H1 (cell line): ENCODE results near the gene CD47. TPM values are rescaled to one million over a fixed set of nuclear protein-coding genes. Genes with fewer than 3 reads are reported as not detected.

Experiments used
- CTCF ChIA-PET: fragments of 300-600 bp; sonication (Branson Sonifier 250); formaldehyde crosslinking; loops from one replicate; lab custom pipeline; 2021; ENCODE audit not compliant: partially characterized antibody; lab: Charles Lee
- POLR2A ChIA-PET: fragments of 300-600 bp; sonication (Branson Sonifier 250); formaldehyde crosslinking; loops from one replicate; lab custom pipeline; 2021; ENCODE audit warnings: inconsistent platforms; ENCODE audit not compliant: partially characterized antibody; lab: Charles Lee
- DNase-seq, 2 experiments: peaks; one replicate each; pipeline versions ENCODE4 v3.0.0 to v3.0.0-alpha.2; 2010 to 2022; ENCODE audit warnings: low spot score in 2 of 2, low read depth in 1 of 2, mixed read lengths in 1 of 2
- FAIRE-seq: peaks from 2 replicates; lab custom pipeline; 2011; peaks lifted over from hg19 to GRCh38; lab: Jason Lieb, UNC
- H2AFZ ChIP-seq: 2 replicates; pipeline ENCODE4 v1.8.1; 2012; ENCODE audit warnings: low read length, inconsistent platforms
- H2AK5ac ChIP-seq: 2 replicates; pipeline ENCODE4 v1.6.1; 2013; ENCODE audit warnings: low read depth, low read length
- H2BK120ac ChIP-seq: replicated peaks from 2 replicates; pipeline ENCODE3; 2013; ENCODE audit warnings: low read depth, low read length, inconsistent platforms
- H2BK12ac ChIP-seq: 2 replicates; pipeline ENCODE4 v1.6.1; 2013; ENCODE audit warnings: low read depth, low read length
- H2BK15ac ChIP-seq: 2 replicates; pipeline ENCODE4 v1.6.1; 2013; ENCODE audit warnings: low read length
- H2BK20ac ChIP-seq: 2 replicates; pipeline ENCODE4 v1.6.1; 2013; ENCODE audit warnings: low read length
- H2BK5ac ChIP-seq: 2 replicates; pipeline ENCODE4 v1.6.1; 2013; ENCODE audit warnings: low read depth, low read length
- H3K14ac ChIP-seq: 2 replicates; pipeline ENCODE4 v1.6.1; 2013; ENCODE audit warnings: inconsistent platforms; ENCODE audit not compliant: insufficient read length
- H3K18ac ChIP-seq: 2 replicates; pipeline ENCODE4 v1.6.1; 2013; ENCODE audit warnings: low read length; ENCODE audit errors: extremely low read depth
- H3K23ac ChIP-seq: 2 replicates; pipeline ENCODE4 v1.6.1; 2013; ENCODE audit warnings: inconsistent platforms; ENCODE audit not compliant: insufficient read length
- H3K23me2 ChIP-seq: 2 replicates; pipeline ENCODE4 v1.6.1; 2013; ENCODE audit warnings: low read depth, low read length
- H3K27ac ChIP-seq: 2 replicates; pipeline ENCODE4 v1.6.1; 2011; ENCODE audit warnings: low read depth, low read length, inconsistent platforms
- H3K27me3 ChIP-seq, 4 experiments: replicated peaks in 1 of 4; 1 replicate in 1 of 4; 2 replicates in 3 of 4; pipeline versions ENCODE4 v1.6.1 to v1.8.1; 2011 to 2013; ENCODE audit warnings: low read length in 3 of 4, mild to moderate bottlenecking in 3 of 4, inconsistent platforms in 2 of 4, mixed read lengths in 2 of 4, moderate library complexity in 1 of 4; ENCODE audit not compliant: control insufficient read depth in 3 of 4, insufficient read depth in 3 of 4; ENCODE audit errors: extremely low read depth in 1 of 4
- H3K36me3 ChIP-seq, 4 experiments: 2 replicates each; pipeline versions ENCODE4 v1.6.1 to v1.8.1; 2011 to 2013; ENCODE audit warnings: mild to moderate bottlenecking in 4 of 4, low read length in 3 of 4, moderate library complexity in 2 of 4, control low read depth in 1 of 4, inconsistent platforms in 1 of 4; ENCODE audit not compliant: insufficient read depth in 4 of 4, control insufficient read depth in 2 of 4
- H3K4ac ChIP-seq: replicated peaks from 2 replicates; pipeline ENCODE3; 2013; ENCODE audit warnings: low read length, low read depth, mixed read lengths, inconsistent platforms; ENCODE audit not compliant: insufficient read length
- H3K4me1 ChIP-seq, 4 experiments: replicated peaks in 1 of 4; 1 replicate in 1 of 4; 2 replicates in 3 of 4; pipeline versions ENCODE4 v1.6.1 to v1.8.1; 2011 to 2013; ENCODE audit warnings: low read length in 3 of 4, inconsistent platforms in 2 of 4, mixed read lengths in 1 of 4; ENCODE audit not compliant: insufficient read depth in 4 of 4, control insufficient read depth in 3 of 4
- H3K4me2 ChIP-seq, 2 experiments: 2 replicates each; pipeline versions ENCODE4 v1.6.1 to v1.8.1; 2011 to 2013; ENCODE audit warnings: low read depth in 2 of 2, low read length in 2 of 2, control low read depth in 1 of 2, inconsistent platforms in 1 of 2, mild to moderate bottlenecking in 1 of 2; ENCODE audit not compliant: insufficient read depth in 1 of 2
- H3K4me3 ChIP-seq, 4 experiments: fragments of 200-600, 300-600 bp in 1 of 4; sonication (generic), shearing (Covaris generic), sonication (Bioruptor Twin) in 1 of 4; 2 replicates each; pipeline versions ENCODE4 v1.5.1 to v1.8.1; 2011 to 2016; ENCODE audit warnings: low read length in 4 of 4, low read depth in 3 of 4, control low read depth in 2 of 4, inconsistent platforms in 2 of 4, mild to moderate bottlenecking in 2 of 4, mixed read lengths in 1 of 4, moderate library complexity in 1 of 4; ENCODE audit not compliant: insufficient read depth in 2 of 4; ENCODE audit errors: extremely low read depth in 1 of 4
- H3K56ac ChIP-seq: replicated peaks from 2 replicates; pipeline ENCODE3; 2013; ENCODE audit warnings: low read depth, mild to moderate bottlenecking, mixed read lengths, low read length, inconsistent platforms; ENCODE audit not compliant: insufficient read length
- H3K79me1 ChIP-seq: 2 replicates; pipeline ENCODE4 v1.6.1; 2013; ENCODE audit warnings: low read depth, low read length, control low read depth
- H3K79me2 ChIP-seq, 2 experiments: 2 replicates each; pipeline versions ENCODE4 v1.6.1 to v1.8.1; 2012 to 2013; ENCODE audit warnings: low read length in 2 of 2, mild to moderate bottlenecking in 2 of 2, inconsistent platforms in 1 of 2; ENCODE audit not compliant: insufficient read depth in 2 of 2, control insufficient read depth in 1 of 2
- H3K9ac ChIP-seq, 4 experiments: replicated peaks in 1 of 4; 1 replicate in 1 of 4; 2 replicates in 3 of 4; pipeline versions ENCODE4 v1.6.1 to v1.8.1; 2011 to 2013; ENCODE audit warnings: low read depth in 3 of 4, low read length in 3 of 4, control low read depth in 2 of 4, mild to moderate bottlenecking in 2 of 4, moderate library complexity in 2 of 4, inconsistent platforms in 1 of 4; ENCODE audit errors: extremely low read depth in 1 of 4
- H3K9me3 ChIP-seq, 2 experiments: 2 replicates each; pipeline versions ENCODE4 v1.6.1 to v1.8.1; 2012 to 2013; ENCODE audit warnings: mild to moderate bottlenecking in 2 of 2, moderate library complexity in 2 of 2, control low read depth in 1 of 2, inconsistent platforms in 1 of 2, low read depth in 1 of 2, low read length in 1 of 2, mixed read lengths in 1 of 2; ENCODE audit not compliant: insufficient read depth in 2 of 2
- H4K20me1 ChIP-seq, 2 experiments: replicated peaks in 1 of 2; 2 replicates each; pipeline versions ENCODE3 to v1.8.1; 2011 to 2013; ENCODE audit warnings: inconsistent platforms in 2 of 2, low read length in 2 of 2, mild to moderate bottlenecking in 1 of 2; ENCODE audit not compliant: insufficient read depth in 2 of 2, control insufficient read depth in 1 of 2
- H4K5ac ChIP-seq: 2 replicates; pipeline ENCODE4 v1.6.1; 2013; ENCODE audit warnings: low read length, low read depth, mixed read lengths, inconsistent platforms; ENCODE audit not compliant: insufficient read length
- H4K8ac ChIP-seq: 2 replicates; pipeline ENCODE4 v1.8.0; 2013; ENCODE audit warnings: mild to moderate bottlenecking, moderate library complexity, low read length, inconsistent platforms; ENCODE audit not compliant: insufficient read depth; ENCODE audit errors: extremely low read depth
- H4K91ac ChIP-seq: replicated peaks from 2 replicates; pipeline ENCODE3; 2013; ENCODE audit warnings: low read length, mixed read lengths, inconsistent platforms; ENCODE audit not compliant: insufficient read length
- ASH2L ChIP-seq: fragments of 200-600, 300-600 bp; sonication (generic); IDR thresholded peaks from one replicate; pipeline ENCODE4 v1.7.1; 2017; ENCODE audit warnings: low read length
- EP300 ChIP-seq, 2 experiments: IDR thresholded peaks; 1 replicate in 1 of 2; 2 replicates in 1 of 2; pipeline ENCODE4 v1.6.1; 2011 to 2012; ENCODE audit warnings: low read depth in 2 of 2, low read length in 2 of 2, mild to moderate bottlenecking in 2 of 2, borderline replicate concordance in 1 of 2, inconsistent platforms in 1 of 2, moderate library complexity in 1 of 2
- HDAC2 ChIP-seq, 2 experiments: fragments of 300-600 bp in 1 of 2; sonication (generic) in 1 of 2; IDR thresholded peaks; 2 replicates each; pipeline ENCODE4 v1.6.1; 2011 to 2012; ENCODE audit warnings: low read depth in 2 of 2, low read length in 2 of 2, mild to moderate bottlenecking in 2 of 2, moderate library complexity in 2 of 2, borderline replicate concordance in 1 of 2, inconsistent platforms in 1 of 2
- KDM4A ChIP-seq: IDR thresholded peaks from one replicate; pipeline ENCODE4 v1.7.1; 2012; ENCODE audit warnings: low read depth, mild to moderate bottlenecking, moderate library complexity, low read length, inconsistent platforms; ENCODE audit not compliant: severe bottlenecking
- RBBP5 ChIP-seq: IDR thresholded peaks from 2 replicates; pipeline ENCODE4 v1.7.1; 2012; ENCODE audit warnings: low read depth, mild to moderate bottlenecking, inconsistent platforms, low read length, moderate library complexity, borderline replicate concordance
- RNF2 ChIP-seq: fragments of 200-900, 300-1000 bp; sonication (generic); IDR thresholded peaks from 2 replicates; pipeline ENCODE4 v1.7.1; 2016; ENCODE audit warnings: borderline replicate concordance, low read depth, mild to moderate bottlenecking, antibody characterized with exemption, low read length; ENCODE audit not compliant: poor library complexity, severe bottlenecking; ENCODE audit errors: missing control alignments
- RXRA ChIP-seq: IDR thresholded peaks from 2 replicates; pipeline ENCODE4 v1.6.1; 2011; ENCODE audit warnings: low read depth, mild to moderate bottlenecking, low read length, moderate library complexity; ENCODE audit not compliant: insufficient read depth
- TAF1 ChIP-seq: IDR thresholded peaks from 2 replicates; pipeline ENCODE4 v1.6.1; 2011; ENCODE audit warnings: mild to moderate bottlenecking, low read depth, low read length
- TEAD4 ChIP-seq: IDR thresholded peaks from 2 replicates; pipeline ENCODE4 v1.6.1; 2012; ENCODE audit warnings: low read depth, low read length, inconsistent platforms, mixed read lengths
- WGBS, 2 experiments: shearing (Covaris generic) in 1 of 2; methylation state at CpG; one replicate each; pipeline versions ENCODE4 v1.1.6 to v1.1.7; 2013 to 2015; ENCODE audit warnings: low lambda C conversion rate in 2 of 2, mixed read lengths in 2 of 2, inconsistent platforms in 1 of 2, low coverage in 1 of 2, missing lambda C conversion rate in 1 of 2; ENCODE audit not compliant: insufficient replicate concordance in 2 of 2, insufficient coverage in 1 of 2, insufficient read length in 1 of 2; ENCODE audit errors: extremely low coverage in 1 of 2, missing lambda C conversion rate in 1 of 2; 5-methylcytosine and 5-hydroxymethylcytosine counted together
- polyA plus RNA-seq, 7 experiments: library from polyadenylated mRNA; depleted of rRNA in 3 of 7; stranded (reverse) in 5 of 7; unstranded in 2 of 7; fragments of >200 nt in 5 of 7; fragments of 200-250 nt in 2 of 7; gene quantifications; 1 replicate in 5 of 7; 2 replicates in 1 of 7; 4 replicates in 1 of 7; pipeline versions ENCODE4 v1.2.1 to v1.2.3, GENCODE V29; 2011 to 2013; ENCODE audit warnings: missing spikeins in 2 of 7, mixed read lengths in 2 of 7
- total RNA-seq: library from RNA; stranded (reverse); fragmentation: NEBNext Ultra II Directional; extraction: Animal tissue kit (Norgen Biotek cat#: 25700); gene quantifications from 2 replicates; pipeline ENCODE4 v1.2.1, GENCODE V29; 2021

CD47 gene
- total and polyA plus RNA-seq, 2 of the 8 experiments (the other 6 are each of a cell fraction or from before 2014, with no cell fraction given), result 14.4 to 19.3 TPM

DNA sequence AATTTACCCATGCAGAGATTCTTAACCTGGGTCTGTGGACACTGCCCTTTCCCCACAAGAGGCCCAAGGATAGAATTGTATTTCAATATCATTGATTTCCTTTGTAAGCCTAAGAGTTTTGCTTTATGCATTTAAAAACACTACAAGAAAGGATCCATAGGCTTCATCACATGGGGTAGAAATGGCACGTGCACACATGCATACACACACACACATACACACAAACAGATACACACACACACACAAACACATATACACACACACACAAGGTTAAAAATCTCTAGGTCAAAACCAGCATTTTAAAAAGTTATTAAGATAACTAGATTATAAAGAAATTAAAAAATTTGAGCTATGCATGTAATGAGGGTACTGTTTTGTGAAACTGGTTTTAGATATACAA is 35.5 kb upstream of the CD47 start:
- Histone ChIP-seq H2BK15ac (no peak overlapping the region), H3K4ac (no peak overlapping the region), H3K4me1 (no peaks in the 10 kb centered on the region), H3K36me3 (no peaks in the 10 kb centered on the region), H3K14ac (no peak overlapping the region), H3K9me3 (no peaks in the 10 kb centered on the region), H3K79me2 (no peaks in the 10 kb centered on the region), H2AFZ (no peak overlapping the region), H4K20me1 (no peaks in the 10 kb centered on the region), H4K91ac (no peak overlapping the region), H3K79me1 (no peaks in the 10 kb centered on the region), H3K56ac (no peak overlapping the region), H3K27me3 (no peaks in the 10 kb centered on the region), H3K23ac (no peak overlapping the region), H4K8ac (no peak overlapping the region), H3K27ac (no peak overlapping the region), H3K4me3 (no peak overlapping the region), H4K5ac (no peak overlapping the region), H3K18ac (no peak overlapping the region), H2BK12ac (no peak overlapping the region), H3K4me2 (no peak overlapping the region), H2BK5ac (no peak overlapping the region), H2BK120ac (no peak overlapping the region), H2AK5ac (no peak overlapping the region), H3K9ac (no peak overlapping the region), H2BK20ac (no peak overlapping the region), H3K23me2 (no peaks in the 10 kb centered on the region)
- ChIA-PET POLR2A (no interaction called here), CTCF (interaction anchor here (1.3 to 1.5 kb wide), 2 partner anchors 199 to 281 kb away, joined by 3 read pairs; no protein-coding TSS in a partner anchor)
- DNase-seq, result no peak
- WGBS, 2 experiments, result 88% methylated on average over 1 of the region's 1 CpG; no CpG with 5 or more reads in 1 of the 2 experiments
- no peak for TF ChIP-seq ASH2L
- no peak for TF ChIP-seq RNF2
- no peak for TF ChIP-seq KDM4A
- no peak for TF ChIP-seq TAF1
- no peak for TF ChIP-seq EP300 (IDR thresholded peaks at IDR 0.05; ENCODE audit: borderline replicate concordance in 1 of 2, low read depth in 2 of 2, low read length in 2 of 2)
- TF ChIP-seq RXRA, result no peak
- no peak for TF ChIP-seq TEAD4
- no peak for TF ChIP-seq RBBP5
- no peak for TF ChIP-seq HDAC2 (IDR thresholded peaks at IDR 0.05; ENCODE audit: borderline replicate concordance in 1 of 2, low read depth in 2 of 2, low read length in 2 of 2)
- FAIRE-seq, result no peak
